Measurements from ENCODE around the gene FXYD2. TPM values are rescaled to one million over a fixed set of nuclear protein-coding genes. Genes with fewer than 3 reads are reported as not detected.

The FXYD2 gene
- total and polyA plus RNA-seq, 10 of the 15 experiments (the other 5 are each of a cell fraction or from before 2014, with no cell fraction given) = 1.2 to 4.5 (median 2.4) TPM

DNA sequence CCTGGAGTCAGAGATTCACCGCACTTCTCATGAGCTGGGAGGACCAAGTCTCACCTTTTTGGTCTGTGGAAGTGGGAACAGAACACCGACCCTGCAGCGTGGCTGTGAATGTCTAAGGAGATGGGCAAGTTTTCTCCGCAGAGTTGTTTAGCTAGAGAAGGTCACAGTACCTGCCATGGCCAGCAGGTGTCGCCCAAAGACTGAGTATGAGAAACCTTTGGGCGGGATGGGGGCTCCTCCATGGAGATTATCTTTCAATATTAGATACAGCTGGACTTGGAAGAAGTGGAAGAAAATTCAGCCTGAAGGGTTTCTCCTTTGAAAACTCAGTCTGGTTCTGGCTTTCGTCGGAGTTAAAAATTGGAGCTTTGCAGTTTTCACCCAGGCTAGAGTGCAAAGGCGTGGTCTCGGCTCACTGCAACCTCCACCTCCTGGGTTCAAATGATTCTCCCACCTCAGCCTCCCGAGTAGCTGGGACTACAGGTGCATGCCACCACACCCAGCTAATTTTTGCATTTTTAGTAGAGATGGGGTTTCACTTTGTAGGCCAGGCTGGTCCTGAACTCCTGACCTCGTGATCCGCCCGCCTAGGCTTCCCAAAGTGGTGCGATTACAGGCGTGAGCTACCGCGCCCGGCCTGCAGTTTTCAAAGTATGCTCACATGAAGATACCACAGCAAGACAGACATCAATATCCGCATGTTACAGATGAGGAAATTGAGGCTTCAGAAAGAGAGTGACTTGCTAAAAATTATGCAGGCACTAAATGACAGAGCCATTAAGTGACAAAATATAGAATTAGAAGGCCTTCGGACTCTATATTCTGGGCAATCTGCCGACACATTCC lies 16.8 kb downstream of the FXYD2 start (continued):
- peak; percentile 14 for TF ChIP-seq MEF2B (IDR thresholded peaks at IDR 0.05; ENCODE audit: partially characterized antibody, poor library complexity, severe bottlenecking)
- TF ChIP-seq SMARCA5 (IDR thresholded peaks at IDR 0.05) = peak; percentile 58; the same call in 1 of the 2 replicates
- TF ChIP-seq SPI1 (IDR thresholded peaks at IDR 0.05; ENCODE audit: borderline replicate concordance, insufficient read depth, low read depth, low read length) = no peak
- no peak for TF ChIP-seq ZNF24 (IDR thresholded peaks at IDR 0.05)
- TF ChIP-seq, protein P1, sequence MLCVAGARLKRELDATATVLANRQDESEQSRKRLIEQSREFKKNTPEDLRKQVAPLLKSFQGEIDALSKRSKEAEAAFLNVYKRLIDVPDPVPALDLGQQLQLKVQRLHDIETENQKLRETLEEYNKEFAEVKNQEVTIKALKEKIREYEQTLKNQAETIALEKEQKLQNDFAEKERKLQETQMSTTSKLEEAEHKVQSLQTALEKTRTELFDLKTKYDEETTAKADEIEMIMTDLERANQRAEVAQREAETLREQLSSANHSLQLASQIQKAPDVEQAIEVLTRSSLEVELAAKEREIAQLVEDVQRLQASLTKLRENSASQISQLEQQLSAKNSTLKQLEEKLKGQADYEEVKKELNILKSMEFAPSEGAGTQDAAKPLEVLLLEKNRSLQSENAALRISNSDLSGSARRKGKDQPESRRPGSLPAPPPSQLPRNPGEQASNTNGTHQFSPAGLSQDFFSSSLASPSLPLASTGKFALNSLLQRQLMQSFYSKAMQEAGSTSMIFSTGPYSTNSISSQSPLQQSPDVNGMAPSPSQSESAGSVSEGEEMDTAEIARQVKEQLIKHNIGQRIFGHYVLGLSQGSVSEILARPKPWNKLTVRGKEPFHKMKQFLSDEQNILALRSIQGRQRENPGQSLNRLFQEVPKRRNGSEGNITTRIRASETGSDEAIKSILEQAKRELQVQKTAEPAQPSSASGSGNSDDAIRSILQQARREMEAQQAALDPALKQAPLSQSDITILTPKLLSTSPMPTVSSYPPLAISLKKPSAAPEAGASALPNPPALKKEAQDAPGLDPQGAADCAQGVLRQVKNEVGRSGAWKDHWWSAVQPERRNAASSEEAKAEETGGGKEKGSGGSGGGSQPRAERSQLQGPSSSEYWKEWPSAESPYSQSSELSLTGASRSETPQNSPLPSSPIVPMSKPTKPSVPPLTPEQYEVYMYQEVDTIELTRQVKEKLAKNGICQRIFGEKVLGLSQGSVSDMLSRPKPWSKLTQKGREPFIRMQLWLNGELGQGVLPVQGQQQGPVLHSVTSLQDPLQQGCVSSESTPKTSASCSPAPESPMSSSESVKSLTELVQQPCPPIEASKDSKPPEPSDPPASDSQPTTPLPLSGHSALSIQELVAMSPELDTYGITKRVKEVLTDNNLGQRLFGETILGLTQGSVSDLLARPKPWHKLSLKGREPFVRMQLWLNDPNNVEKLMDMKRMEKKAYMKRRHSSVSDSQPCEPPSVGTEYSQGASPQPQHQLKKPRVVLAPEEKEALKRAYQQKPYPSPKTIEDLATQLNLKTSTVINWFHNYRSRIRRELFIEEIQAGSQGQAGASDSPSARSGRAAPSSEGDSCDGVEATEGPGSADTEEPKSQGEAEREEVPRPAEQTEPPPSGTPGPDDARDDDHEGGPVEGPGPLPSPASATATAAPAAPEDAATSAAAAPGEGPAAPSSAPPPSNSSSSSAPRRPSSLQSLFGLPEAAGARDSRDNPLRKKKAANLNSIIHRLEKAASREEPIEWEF (IDR thresholded peaks at IDR 0.05; ENCODE audit: insufficient replicate concordance, low read depth, low read length) = no peak
- TF ChIP-seq SRF (IDR thresholded peaks at IDR 0.05; ENCODE audit: low read depth in 2 of 2, low read length in 2 of 2) = no peak
- TF ChIP-seq CEBPB (IDR thresholded peaks at IDR 0.05; ENCODE audit: borderline replicate concordance in 1 of 2, low read depth in 2 of 2, low read length in 2 of 2) = no peak
- TF ChIP-seq, protein P2, sequence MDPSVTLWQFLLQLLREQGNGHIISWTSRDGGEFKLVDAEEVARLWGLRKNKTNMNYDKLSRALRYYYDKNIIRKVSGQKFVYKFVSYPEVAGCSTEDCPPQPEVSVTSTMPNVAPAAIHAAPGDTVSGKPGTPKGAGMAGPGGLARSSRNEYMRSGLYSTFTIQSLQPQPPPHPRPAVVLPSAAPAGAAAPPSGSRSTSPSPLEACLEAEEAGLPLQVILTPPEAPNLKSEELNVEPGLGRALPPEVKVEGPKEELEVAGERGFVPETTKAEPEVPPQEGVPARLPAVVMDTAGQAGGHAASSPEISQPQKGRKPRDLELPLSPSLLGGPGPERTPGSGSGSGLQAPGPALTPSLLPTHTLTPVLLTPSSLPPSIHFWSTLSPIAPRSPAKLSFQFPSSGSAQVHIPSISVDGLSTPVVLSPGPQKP (IDR thresholded peaks at IDR 0.05; ENCODE audit: low read depth, low read length) = no peak
- TF ChIP-seq NR2C1 (IDR thresholded peaks at IDR 0.05) = no peak
- TF ChIP-seq, protein P3, sequence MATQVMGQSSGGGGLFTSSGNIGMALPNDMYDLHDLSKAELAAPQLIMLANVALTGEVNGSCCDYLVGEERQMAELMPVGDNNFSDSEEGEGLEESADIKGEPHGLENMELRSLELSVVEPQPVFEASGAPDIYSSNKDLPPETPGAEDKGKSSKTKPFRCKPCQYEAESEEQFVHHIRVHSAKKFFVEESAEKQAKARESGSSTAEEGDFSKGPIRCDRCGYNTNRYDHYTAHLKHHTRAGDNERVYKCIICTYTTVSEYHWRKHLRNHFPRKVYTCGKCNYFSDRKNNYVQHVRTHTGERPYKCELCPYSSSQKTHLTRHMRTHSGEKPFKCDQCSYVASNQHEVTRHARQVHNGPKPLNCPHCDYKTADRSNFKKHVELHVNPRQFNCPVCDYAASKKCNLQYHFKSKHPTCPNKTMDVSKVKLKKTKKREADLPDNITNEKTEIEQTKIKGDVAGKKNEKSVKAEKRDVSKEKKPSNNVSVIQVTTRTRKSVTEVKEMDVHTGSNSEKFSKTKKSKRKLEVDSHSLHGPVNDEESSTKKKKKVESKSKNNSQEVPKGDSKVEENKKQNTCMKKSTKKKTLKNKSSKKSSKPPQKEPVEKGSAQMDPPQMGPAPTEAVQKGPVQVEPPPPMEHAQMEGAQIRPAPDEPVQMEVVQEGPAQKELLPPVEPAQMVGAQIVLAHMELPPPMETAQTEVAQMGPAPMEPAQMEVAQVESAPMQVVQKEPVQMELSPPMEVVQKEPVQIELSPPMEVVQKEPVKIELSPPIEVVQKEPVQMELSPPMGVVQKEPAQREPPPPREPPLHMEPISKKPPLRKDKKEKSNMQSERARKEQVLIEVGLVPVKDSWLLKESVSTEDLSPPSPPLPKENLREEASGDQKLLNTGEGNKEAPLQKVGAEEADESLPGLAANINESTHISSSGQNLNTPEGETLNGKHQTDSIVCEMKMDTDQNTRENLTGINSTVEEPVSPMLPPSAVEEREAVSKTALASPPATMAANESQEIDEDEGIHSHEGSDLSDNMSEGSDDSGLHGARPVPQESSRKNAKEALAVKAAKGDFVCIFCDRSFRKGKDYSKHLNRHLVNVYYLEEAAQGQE (IDR thresholded peaks at IDR 0.05; ENCODE audit: low read depth, low read length) = no peak
- no peak for TF ChIP-seq SIN3A (IDR thresholded peaks at IDR 0.05; ENCODE audit: low read depth, low read length)
- TF ChIP-seq SUPT20H (IDR thresholded peaks at IDR 0.05; ENCODE audit: borderline replicate concordance, control insufficient read depth, low read depth, low read length) = no peak
- no peak for TF ChIP-seq CBX3 (IDR thresholded peaks at IDR 0.05; ENCODE audit: borderline replicate concordance, low read depth)
- no peak for TF ChIP-seq CHD2 (IDR thresholded peaks at IDR 0.05; ENCODE audit: borderline replicate concordance, low read depth, low read length)
- TF ChIP-seq, protein P4, sequence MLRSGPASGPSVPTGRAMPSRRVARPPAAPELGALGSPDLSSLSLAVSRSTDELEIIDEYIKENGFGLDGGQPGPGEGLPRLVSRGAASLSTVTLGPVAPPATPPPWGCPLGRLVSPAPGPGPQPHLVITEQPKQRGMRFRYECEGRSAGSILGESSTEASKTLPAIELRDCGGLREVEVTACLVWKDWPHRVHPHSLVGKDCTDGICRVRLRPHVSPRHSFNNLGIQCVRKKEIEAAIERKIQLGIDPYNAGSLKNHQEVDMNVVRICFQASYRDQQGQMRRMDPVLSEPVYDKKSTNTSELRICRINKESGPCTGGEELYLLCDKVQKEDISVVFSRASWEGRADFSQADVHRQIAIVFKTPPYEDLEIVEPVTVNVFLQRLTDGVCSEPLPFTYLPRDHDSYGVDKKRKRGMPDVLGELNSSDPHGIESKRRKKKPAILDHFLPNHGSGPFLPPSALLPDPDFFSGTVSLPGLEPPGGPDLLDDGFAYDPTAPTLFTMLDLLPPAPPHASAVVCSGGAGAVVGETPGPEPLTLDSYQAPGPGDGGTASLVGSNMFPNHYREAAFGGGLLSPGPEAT (IDR thresholded peaks at IDR 0.05; ENCODE audit: low read depth) = no peak
- no peak for TF ChIP-seq BACH1 (IDR thresholded peaks at IDR 0.05; ENCODE audit: borderline replicate concordance)
